Activated T-helper 1 cell treated with Interleukin-2 at 50 U/mL for 16 hours (primary cell): ENCODE data around the gene MEGF9.
A peak's percentile ranks its signal among the peaks of the same experiment; 100 is the strongest.
"Not testable (repeated sequence)": the region's sequence is repeated elsewhere in the genome, so short reads cannot be mapped to it uniquely, and the experiment has no call there.

Experiments
- DNase-seq: peaks from one replicate; pipeline ENCODE4 v3.0.0-alpha.2; 2020; ENCODE audit warnings: low read depth

Gene MEGF9

GRCh38 chr9:120714088-120714845 lies at the start of gene MEGF9:
Gene MEGF9, minus strand, starts transcription at chr9:120714470. Its CDS starts 112 bp downstream, at chr9:120714358.
- peak; percentile 90 for DNase-seq

DNA sequence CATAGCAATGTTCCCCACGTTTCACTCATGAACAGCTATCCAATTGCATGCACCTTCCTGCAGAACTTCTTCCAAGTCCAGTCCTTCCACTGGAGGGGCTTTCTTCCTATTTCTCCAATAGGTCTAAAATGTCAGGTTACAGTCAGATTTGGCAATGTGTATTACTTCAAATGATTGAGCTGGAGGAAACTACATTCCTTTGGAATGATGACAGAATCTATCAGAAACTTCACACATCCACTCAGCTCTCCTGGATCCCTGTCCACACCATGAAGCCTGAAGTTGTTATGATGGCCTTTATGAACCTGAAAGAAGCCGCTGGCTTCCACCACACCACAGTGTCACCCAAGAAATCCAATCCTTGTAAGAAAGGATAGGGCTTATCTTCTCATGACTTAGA lies 46.7 kb upstream of the MEGF9 start:
- no peak for DNase-seq

DNA sequence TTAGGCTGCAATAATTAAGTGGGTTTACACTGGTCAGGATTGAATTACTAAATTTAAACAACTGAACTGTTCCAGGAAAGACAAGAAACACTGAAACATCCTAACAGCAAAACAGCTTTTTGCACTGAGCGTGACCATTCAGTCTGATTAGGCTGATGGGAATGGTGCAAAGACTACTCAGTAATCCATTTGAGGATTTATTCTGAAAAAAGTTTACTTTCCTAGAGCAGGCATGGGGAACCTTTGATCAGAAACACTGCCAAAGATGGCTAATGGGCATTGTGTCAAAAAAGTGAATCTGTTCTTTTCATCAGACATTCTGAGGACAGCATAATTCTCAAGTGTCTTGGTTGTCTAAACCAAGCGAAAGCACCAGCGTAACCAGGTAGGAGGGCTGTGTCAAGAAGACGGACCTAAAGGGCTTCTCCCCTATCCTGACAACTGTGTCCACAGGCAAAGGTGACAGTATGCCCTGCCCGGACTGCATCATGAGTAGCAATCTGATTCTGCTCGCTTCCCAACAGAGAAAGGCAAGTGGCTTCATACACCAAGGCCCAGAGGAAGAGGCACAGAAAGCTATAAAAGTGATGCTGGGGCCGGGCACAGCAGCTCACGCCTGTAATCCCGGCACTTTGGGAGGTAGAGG lies 45.6 kb upstream of the MEGF9 start:
- no peak for DNase-seq

- DNase-seq = no peak
Observed at GRCh38 chr9:120758544-120758943, 44.3 kb upstream of the MEGF9 start.

GRCh38 chr9:120757026-120757913 lies 43.0 kb upstream of the MEGF9 start:
- no peak for DNase-seq

GRCh38 chr9:120756531-120756930 lies 42.3 kb upstream of the MEGF9 start:
- no peak for DNase-seq

DNA sequence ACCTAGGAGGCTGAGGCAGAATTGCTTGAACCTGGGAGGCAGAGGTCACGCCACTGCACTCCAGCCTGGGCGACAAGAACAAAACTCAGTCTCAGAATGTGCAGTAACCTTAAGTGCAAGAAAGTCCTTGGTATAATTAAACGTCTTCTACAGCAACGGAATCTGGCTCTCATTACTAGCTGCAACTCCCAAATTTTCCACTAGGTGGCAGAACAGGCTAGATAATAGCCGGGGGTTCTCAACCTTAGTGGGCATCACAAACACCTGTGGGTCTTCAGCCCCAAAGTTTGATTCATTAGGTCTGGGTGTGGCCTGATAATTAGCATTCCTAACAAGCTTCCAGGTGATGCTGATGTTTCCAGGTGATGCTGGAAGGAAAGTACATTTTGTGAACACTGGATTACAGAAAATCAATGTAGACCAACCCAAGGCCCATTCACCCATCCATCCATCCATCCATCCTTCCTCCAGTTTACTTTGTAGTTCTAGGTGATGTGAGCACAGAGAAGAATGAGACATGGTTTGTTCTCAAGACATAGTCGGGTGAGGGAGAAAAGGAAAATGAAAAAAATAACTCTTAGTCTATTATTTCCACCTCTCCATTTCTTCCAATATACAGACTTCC lies 41.7 kb upstream of the MEGF9 start:
- peak; percentile 43 for DNase-seq

DNA sequence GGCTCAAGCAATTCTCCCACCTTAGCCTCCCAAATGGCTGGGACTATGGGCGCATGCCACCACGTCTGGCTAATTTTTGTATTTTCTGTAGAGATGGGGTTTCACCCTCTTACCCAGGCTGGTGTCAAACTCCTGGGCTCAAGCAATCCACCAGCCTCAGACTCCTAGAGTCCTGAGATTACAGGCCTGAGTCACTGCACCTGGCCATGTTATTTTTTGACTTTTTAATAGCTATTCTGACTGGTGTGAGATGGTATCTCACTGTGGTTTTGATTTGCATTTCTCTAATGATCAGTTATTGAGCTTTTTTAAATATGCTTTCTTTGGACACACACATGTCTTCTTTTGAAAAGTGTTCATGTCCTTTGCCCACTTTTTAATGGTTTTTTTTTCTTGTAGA lies 40.8 kb upstream of the MEGF9 start:
- no peak for DNase-seq

DNA sequence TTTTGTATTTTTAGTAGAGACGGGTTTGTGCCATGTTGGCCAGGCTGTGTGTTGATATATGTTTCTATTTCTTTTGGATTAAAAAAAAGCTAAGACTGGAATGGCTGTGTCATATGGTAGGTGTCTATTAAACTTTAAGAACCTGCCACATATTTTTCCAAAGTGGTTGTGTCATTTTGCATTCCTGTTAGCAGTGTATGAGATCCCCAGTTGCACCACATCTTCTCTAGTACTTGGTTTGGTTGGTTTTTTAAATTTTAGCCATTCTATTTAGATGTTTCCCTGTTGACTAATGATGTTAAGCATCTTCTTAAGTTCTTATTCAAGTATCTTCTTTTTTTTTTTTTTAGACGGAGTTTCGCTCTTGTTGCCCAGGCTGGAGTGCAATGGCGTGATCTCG lies 36.2 kb upstream of the MEGF9 start:
- no peak for DNase-seq

DNA sequence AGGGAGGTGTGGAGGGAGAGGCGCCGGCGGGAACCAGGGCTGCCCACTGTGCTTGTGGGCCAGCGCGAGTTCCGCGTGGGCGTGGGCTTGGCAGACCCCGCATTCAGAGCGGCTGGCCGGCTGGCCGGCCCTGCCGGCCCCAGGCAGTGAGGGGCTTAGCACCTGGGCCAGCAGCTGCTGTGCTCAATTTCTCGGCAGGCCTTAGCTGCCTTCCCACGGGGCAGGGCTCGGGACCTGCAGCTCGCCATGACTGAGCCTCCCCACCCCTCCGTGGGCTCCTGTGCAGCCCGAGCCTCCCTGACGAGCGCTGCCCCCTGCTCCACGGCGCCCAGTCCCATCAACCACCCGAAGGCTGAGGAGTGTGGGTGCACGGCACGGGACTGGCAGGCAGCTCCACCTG lies 32.1 kb upstream of the MEGF9 start:
- DNase-seq = not testable (repeated sequence)

GRCh38 chr9:120745278-120745677 lies 31.0 kb upstream of the MEGF9 start:
- no peak for DNase-seq

- no peak for DNase-seq
Observed at GRCh38 chr9:120742951-120743416, 28.7 kb upstream of the MEGF9 start.

DNA sequence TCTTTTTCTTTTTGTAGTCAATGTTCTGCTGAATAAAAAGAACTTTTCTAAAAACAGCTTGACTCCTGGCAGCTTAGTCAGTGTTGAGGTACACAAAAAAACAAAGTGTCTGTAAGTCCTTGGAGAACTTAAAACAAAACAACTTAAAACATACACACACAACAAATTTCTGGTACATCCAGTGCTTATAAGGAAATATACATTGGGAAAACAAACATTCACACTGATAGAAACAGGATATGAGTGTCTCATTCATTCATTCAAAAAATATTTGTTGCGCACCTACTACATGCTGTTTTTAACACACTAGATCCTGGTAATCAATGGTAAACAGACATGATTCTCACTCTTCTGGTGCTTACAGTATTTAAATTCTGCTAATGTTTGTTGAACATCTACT lies 27.4 kb upstream of the MEGF9 start:
- no peak for DNase-seq

DNA sequence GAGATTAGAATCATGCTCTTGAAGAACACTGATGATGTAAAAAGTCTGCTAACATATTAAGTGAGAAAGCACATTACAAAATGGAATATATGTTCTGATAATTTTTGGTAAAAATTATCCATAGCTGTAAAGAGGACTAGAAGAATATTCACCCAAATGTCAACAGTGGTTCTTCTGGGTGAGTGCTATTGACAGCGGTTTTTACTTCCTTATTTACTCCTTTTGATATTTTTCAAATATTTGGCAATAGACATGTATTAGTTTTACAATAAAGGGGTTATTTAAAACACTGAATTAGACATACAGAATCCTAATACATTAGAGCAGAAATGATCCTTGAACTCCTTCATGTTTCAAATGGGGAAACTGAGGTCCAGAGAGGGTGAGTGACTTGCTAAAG lies 26.9 kb upstream of the MEGF9 start:
- no peak for DNase-seq

- DNase-seq = no peak
Observed at GRCh38 chr9:120740132-120740531, 25.9 kb upstream of the MEGF9 start.

- no peak for DNase-seq
Observed at GRCh38 chr9:120737416-120738165, 23.3 kb upstream of the MEGF9 start.

- DNase-seq = no peak
Observed at GRCh38 chr9:120736881-120737280, 22.6 kb upstream of the MEGF9 start.

DNA sequence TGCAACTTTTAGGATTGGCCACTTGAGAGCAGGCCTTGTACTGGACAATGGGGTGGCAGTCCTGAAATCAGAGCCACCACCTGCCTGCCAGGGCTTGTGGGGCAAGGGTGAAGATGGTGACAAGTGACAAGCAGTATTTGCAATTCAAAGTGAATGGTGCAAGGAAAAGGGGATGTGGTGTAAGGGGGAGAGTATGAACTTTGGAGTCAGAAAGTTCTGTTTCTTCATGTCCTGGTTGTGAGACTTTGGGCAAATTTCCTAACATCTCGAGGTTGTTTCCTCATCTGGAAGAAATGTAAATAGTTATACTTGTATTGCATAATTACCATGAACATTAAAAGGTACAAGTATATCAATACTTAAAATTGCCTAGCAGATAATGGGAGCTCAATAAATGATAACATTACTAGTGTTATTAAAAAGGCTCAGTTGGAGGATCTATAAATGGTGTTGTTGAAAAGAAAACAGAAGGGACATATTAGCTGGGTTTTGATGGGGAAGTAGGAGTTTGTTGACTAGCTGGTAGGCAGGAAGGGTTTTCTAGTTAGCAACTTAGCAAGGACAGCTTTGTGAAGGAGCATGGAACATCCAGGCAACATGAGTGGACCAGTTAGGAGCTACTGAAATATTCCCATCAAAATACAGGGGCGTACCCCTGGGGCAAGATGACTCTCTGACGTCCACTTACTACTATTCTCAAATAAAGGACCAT lies 21.3 kb upstream of the MEGF9 start:
- no peak for DNase-seq

DNA sequence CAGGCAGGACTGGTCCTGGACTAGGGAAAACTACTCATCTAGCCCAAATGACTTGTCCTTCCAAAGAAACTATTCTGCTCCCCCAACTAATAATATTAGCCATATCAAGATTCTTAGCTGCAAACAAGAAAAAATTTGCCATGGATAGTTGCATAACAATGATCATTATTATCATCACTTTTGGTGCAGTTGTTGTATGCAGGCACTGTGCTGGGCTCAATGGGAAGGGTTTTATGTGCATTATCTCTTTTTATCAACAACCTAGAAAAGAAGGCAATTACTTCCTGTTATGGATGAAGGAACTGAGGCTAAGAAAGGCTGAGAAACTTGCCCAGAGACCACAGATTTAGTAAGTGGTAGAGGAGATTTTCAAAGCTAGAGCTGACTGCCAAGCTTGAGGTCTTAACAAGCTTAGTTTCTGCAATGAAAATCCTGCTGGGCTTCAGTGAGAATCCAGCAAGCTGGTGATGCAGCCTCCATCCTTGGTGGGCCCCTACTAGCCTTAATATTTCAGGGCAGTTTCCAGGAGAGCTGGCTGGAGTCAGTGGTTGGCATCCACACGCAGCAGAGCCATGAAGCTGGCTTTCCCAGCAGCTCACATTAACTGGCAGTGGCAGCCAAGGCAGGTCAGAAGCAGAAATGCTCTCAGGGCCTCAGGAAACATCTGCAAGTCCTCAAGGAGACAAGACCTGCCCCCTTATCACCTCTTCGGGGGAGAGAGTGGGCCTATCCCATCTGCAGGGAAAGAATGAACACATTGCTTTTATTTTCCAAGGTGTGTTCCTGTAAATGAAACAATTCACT lies 20.5 kb upstream of the MEGF9 start:
- no peak for DNase-seq

DNA sequence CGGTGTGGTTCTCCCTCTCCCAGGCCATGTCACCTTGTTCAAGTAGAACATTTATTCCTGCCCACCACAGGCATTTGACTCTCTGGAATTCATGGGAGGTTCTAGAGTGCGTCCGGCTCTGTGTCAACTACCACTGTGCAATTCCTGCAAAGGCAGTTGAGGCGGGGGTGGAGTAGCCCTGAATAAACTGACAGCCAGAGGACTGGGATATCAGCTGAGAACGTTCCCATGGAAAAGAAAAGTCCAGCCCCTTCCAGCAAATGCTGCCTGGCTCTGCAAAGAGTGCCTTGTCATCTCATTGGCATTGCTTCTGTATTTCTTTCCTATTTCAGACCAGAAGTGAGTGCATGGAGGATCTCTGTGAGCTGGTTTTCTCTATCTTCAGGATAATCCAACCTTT lies 18.9 kb upstream of the MEGF9 start:
- DNase-seq = no peak
